ENCODE measurements around the gene UQCC3. TPM values are rescaled to one million over a fixed set of nuclear protein-coding genes. Genes with fewer than 3 reads are reported as not detected.

Gene UQCC3
- total RNA-seq, 2 donors from 2014 or later, result 9.2 to 11.1 TPM

- Histone ChIP-seq H3K27me3 (ENCODE audit: control insufficient read depth, insufficient read depth, low read length, poor library complexity, severe bottlenecking) (no peaks in the 10 kb centered on the region), H3K9me3 (ENCODE audit: control insufficient read depth, low read length) (no peaks in the 10 kb centered on the region), H3K27ac (ENCODE audit: low read depth, low read length) (peak overlapping the region; percentile 96), H3K9ac (ENCODE audit: extremely low read depth, low read length, poor library complexity, severe bottlenecking) (peak overlapping the region; percentile 84), H3K4me3 (ENCODE audit: low read length) (peak overlapping the region; percentile 88), H3K36me3 (ENCODE audit: control insufficient read depth, insufficient read depth, low read length) (peaks cover 62% of the 10 kb centered on the region), H3K4me1 (ENCODE audit: control insufficient read depth, insufficient read depth, low read length) (peaks cover 27% of the 10 kb centered on the region)
- Mint-ChIP-seq H3K4me3 (peak overlapping the region; percentile 73), H3K9me3 (no peaks in the 10 kb centered on the region), H3K27ac (peak overlapping the region; percentile 97), H3K4me1 (peaks cover 54% of the 10 kb centered on the region), H3K36me3 (ENCODE audit: low read depth) (peaks cover 40% of the 10 kb centered on the region), H3K27me3 (ENCODE audit: insufficient read depth) (no peaks in the 10 kb centered on the region)
- TF ChIP-seq, protein P1, sequence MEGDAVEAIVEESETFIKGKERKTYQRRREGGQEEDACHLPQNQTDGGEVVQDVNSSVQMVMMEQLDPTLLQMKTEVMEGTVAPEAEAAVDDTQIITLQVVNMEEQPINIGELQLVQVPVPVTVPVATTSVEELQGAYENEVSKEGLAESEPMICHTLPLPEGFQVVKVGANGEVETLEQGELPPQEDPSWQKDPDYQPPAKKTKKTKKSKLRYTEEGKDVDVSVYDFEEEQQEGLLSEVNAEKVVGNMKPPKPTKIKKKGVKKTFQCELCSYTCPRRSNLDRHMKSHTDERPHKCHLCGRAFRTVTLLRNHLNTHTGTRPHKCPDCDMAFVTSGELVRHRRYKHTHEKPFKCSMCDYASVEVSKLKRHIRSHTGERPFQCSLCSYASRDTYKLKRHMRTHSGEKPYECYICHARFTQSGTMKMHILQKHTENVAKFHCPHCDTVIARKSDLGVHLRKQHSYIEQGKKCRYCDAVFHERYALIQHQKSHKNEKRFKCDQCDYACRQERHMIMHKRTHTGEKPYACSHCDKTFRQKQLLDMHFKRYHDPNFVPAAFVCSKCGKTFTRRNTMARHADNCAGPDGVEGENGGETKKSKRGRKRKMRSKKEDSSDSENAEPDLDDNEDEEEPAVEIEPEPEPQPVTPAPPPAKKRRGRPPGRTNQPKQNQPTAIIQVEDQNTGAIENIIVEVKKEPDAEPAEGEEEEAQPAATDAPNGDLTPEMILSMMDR (conservative IDR thresholded peaks at IDR 0.05), result no peak
- no peak for DNase-seq
- 81 to 82% methylated on average over 7 of the region's 7 CpGs for WGBS, 2 experiments (ENCODE audit: insufficient coverage in 1 of 2, insufficient read length in 1 of 2)
Measured at GRCh38 chr11:62710001-62710345, 38.5 kb downstream of the UQCC3 start.

DNA sequence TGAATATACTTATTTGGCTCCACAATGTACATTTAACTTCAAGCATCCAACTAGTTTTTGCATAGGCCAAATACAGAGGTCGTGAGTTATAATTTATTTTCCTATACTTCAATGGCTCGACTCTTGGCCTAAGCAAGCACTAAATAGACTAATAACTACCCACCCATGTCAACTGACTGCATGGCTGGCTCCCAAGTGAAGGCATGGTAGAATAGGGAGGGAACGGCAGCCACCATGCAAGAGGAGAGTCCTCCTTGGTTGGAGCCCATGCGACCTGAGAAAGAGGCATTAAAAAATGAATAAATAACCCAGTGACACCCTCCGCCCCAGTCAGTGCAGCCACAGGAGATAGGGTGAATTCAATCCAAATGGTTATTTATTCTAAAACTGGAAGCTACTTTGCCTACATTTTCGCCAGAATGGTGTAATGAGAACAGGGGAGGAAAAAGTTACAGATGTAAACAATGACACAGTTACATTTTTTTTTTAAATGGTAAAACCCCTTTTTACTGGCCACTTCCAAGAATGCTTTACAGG is 40.9 kb downstream of the UQCC3 start:
- Histone ChIP-seq H3K27ac (ENCODE audit: low read depth, low read length) (no peak overlapping the region), H3K36me3 (ENCODE audit: control insufficient read depth, insufficient read depth, low read length) (peaks cover 77% of the 10 kb centered on the region), H3K4me1 (ENCODE audit: control insufficient read depth, insufficient read depth, low read length) (peaks cover 12% of the 10 kb centered on the region), H3K9ac (ENCODE audit: extremely low read depth, low read length, poor library complexity, severe bottlenecking) (no peak overlapping the region), H3K9me3 (ENCODE audit: control insufficient read depth, low read length) (no peaks in the 10 kb centered on the region), H3K4me3 (ENCODE audit: low read length) (no peak overlapping the region), H3K27me3 (ENCODE audit: control insufficient read depth, insufficient read depth, low read length, poor library complexity, severe bottlenecking) (no peaks in the 10 kb centered on the region)
- 95 to 100% methylated on average over 2 to 6 of the region's 6 CpGs for WGBS, 2 experiments (ENCODE audit: insufficient coverage in 1 of 2, insufficient read length in 1 of 2)
- Mint-ChIP-seq H3K27me3 (ENCODE audit: insufficient read depth) (no peaks in the 10 kb centered on the region), H3K9me3 (no peaks in the 10 kb centered on the region), H3K27ac (peak overlapping the region; percentile 76), H3K36me3 (ENCODE audit: low read depth) (peaks cover 61% of the 10 kb centered on the region), H3K4me1 (peaks cover 47% of the 10 kb centered on the region), H3K4me3 (no peak overlapping the region)
- no peak for DNase-seq
- TF ChIP-seq, protein P1 (conservative IDR thresholded peaks at IDR 0.05), result no peak

DNA sequence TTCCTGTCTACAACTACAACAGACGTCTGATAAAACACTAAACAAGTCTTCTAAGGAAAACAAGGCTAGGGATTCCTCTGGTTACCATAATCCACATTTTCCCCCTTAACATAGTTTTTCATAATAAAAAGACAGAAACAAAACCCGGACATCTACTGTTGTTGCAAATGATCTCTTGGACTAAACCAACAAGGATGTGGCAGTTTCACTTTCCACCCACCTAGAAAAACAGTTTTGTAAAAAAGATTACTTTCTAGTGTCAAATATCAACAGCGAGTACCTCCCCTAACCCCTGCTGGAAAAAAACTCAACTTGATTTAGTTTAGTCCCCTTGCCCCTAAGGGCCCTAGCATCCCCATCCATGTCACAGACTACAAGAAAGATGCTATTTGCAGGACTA is 41.4 kb downstream of the UQCC3 start:
- H3K4me3 ChIP-seq (ENCODE audit: low read length), result no peak overlapping the region
- H3K27ac ChIP-seq (ENCODE audit: low read depth, low read length), result no peak overlapping the region
- Mint-ChIP-seq H3K27me3 (ENCODE audit: insufficient read depth) (no peaks in the 10 kb centered on the region), H3K4me3 (no peak overlapping the region), H3K27ac (peak overlapping the region; percentile 76), H3K9me3 (no peaks in the 10 kb centered on the region), H3K36me3 (ENCODE audit: low read depth) (peaks cover 66% of the 10 kb centered on the region), H3K4me1 (peaks cover 46% of the 10 kb centered on the region)
- no peaks in the 10 kb centered on the region for H3K27me3 ChIP-seq (ENCODE audit: control insufficient read depth, insufficient read depth, low read length, poor library complexity, severe bottlenecking)
- peaks cover 80% of the 10 kb centered on the region for H3K36me3 ChIP-seq (ENCODE audit: control insufficient read depth, insufficient read depth, low read length)
- no peak for DNase-seq
- H3K9ac ChIP-seq (ENCODE audit: extremely low read depth, low read length, poor library complexity, severe bottlenecking), result no peak overlapping the region
- H3K4me1 ChIP-seq (ENCODE audit: control insufficient read depth, insufficient read depth, low read length), result peaks cover 12% of the 10 kb centered on the region
- WGBS, 2 experiments (ENCODE audit: insufficient coverage in 1 of 2, insufficient read length in 1 of 2), result 96 to 100% methylated on average over 2 to 3 of the region's 3 CpGs
- TF ChIP-seq, protein P1 (conservative IDR thresholded peaks at IDR 0.05), result no peak
- H3K9me3 ChIP-seq (ENCODE audit: control insufficient read depth, low read length), result no peaks in the 10 kb centered on the region

Data from endodermal cell (in vitro differentiated cells).